HepG2 (cell line): Measurements from ENCODE around the gene AP3M1. TPM values are rescaled to one million over a fixed set of nuclear protein-coding genes. Genes with fewer than 3 reads are reported as not detected.
A peak's percentile ranks its signal among the peaks of the same experiment; 100 is the strongest.

Experiments
- AHR ChIP-seq: IDR thresholded peaks from 2 replicates; pipeline ENCODE4 v1.6.1; 2018; ENCODE audit warnings: missing genetic modification reagents, missing compliant biosample characterization
- BORCS8-MEF2B ChIP-seq: sonication (generic); formaldehyde crosslinking; IDR thresholded peaks from 2 replicates; pipeline ENCODE4 v1.8.0; 2022; ENCODE audit warnings: mild to moderate bottlenecking, missing genetic modification reagents
- FOXC1 ChIP-seq: sonication (generic); formaldehyde crosslinking; IDR thresholded peaks from 2 replicates; pipeline ENCODE4 v1.8.0; 2022; ENCODE audit warnings: mild to moderate bottlenecking, missing genetic modification reagents, borderline replicate concordance
- HCFC1 ChIP-seq: fragments of 150-350 bp; IDR thresholded peaks from 2 replicates; pipeline ENCODE4 v1.6.1; 2014; ENCODE audit warnings: low read depth, low read length
- NCOR1 ChIP-seq: fragments of 200-600 bp; sonication (generic); IDR thresholded peaks from 2 replicates; pipeline ENCODE4 v1.7.0; 2017; ENCODE audit warnings: antibody characterized with exemption, low read length, borderline replicate concordance
- ZNF367 ChIP-seq: sonication (generic); formaldehyde crosslinking; IDR thresholded peaks from 2 replicates; pipeline ENCODE4 v1.4.0; 2020; ENCODE audit warnings: missing genetic modification reagents, borderline replicate concordance
- ZNF383 ChIP-seq: sonication (generic); formaldehyde crosslinking; IDR thresholded peaks from 2 replicates; pipeline ENCODE4 v1.4.0; 2020; ENCODE audit warnings: missing genetic modification reagents, mild to moderate bottlenecking, borderline replicate concordance
- ZNF484 ChIP-seq: sonication (generic); formaldehyde crosslinking; IDR thresholded peaks from 2 replicates; pipeline ENCODE4 v1.5.1; 2020; ENCODE audit warnings: mild to moderate bottlenecking, low read depth, missing genetic modification reagents, borderline replicate concordance
- polyA plus RNA-seq, 8 experiments: library from polyadenylated mRNA; depleted of rRNA in 3 of 8; stranded (reverse) in 7 of 8; unstranded in 1 of 8; fragments of >200 nt; fragmentation: Illumina TruSeq in 4 of 8; extraction: Trizol in 4 of 8; gene quantifications; 2 replicates each; pipeline versions ENCODE4 v1.2.1 to v1.2.3, GENCODE V29; 2011 to 2016; ENCODE audit warnings: low read depth in 4 of 8, missing spikeins in 1 of 8, mixed read lengths in 1 of 8; ENCODE audit not compliant: insufficient read depth in 1 of 8
- total RNA-seq, 5 experiments: library from RNA; depleted of rRNA; stranded (reverse); fragments of >200 nt; fragmentation: Illumina TruSeq; extraction: Trizol; gene quantifications; 2 replicates each; pipeline ENCODE4 v1.2.3, GENCODE V29; 2016; ENCODE audit warnings: low read depth in 1 of 5
- TF ChIP-seq, protein P1 (sequence below): sonication (generic); formaldehyde crosslinking; IDR thresholded peaks from 2 replicates; pipeline ENCODE4 v1.4.0; 2020; ENCODE audit warnings: missing genetic modification reagents
- TF ChIP-seq, protein P2 (sequence below): sonication (generic); formaldehyde crosslinking; IDR thresholded peaks from 2 replicates; pipeline ENCODE4 v1.8.0; 2022; ENCODE audit warnings: low read depth, missing genetic modification reagents
- TF ChIP-seq, protein P3 (sequence below): sonication (generic); formaldehyde crosslinking; IDR thresholded peaks from 2 replicates; pipeline ENCODE4 v1.4.0; 2020; ENCODE audit warnings: missing genetic modification reagents, borderline replicate concordance
- TF ChIP-seq, protein P4 (sequence below): sonication (generic); formaldehyde crosslinking; IDR thresholded peaks from 2 replicates; pipeline ENCODE4 v1.4.0; 2020; ENCODE audit warnings: mild to moderate bottlenecking, missing genetic modification reagents
- TF ChIP-seq, protein P5 (sequence below): sonication (generic); formaldehyde crosslinking; IDR thresholded peaks from 2 replicates; pipeline ENCODE4 v1.4.0; 2020; ENCODE audit warnings: low read depth, mild to moderate bottlenecking, missing genetic modification reagents
- TF ChIP-seq, protein P6 (sequence below): IDR thresholded peaks from 2 replicates; pipeline ENCODE4 v1.6.1; 2016; ENCODE audit warnings: low read depth, borderline replicate concordance
- TF ChIP-seq, protein P7 (sequence below): sonication (generic); formaldehyde crosslinking; conservative IDR thresholded peaks from 2 replicates; pipeline ENCODE4 v1.8.0; 2022; ENCODE audit warnings: missing genetic modification reagents

Gene AP3M1
- total and polyA plus RNA-seq, 2 of the 13 experiments (the other 11 are each of a cell fraction or from before 2014, with no cell fraction given): 29.0 to 31.6 TPM

DNA sequence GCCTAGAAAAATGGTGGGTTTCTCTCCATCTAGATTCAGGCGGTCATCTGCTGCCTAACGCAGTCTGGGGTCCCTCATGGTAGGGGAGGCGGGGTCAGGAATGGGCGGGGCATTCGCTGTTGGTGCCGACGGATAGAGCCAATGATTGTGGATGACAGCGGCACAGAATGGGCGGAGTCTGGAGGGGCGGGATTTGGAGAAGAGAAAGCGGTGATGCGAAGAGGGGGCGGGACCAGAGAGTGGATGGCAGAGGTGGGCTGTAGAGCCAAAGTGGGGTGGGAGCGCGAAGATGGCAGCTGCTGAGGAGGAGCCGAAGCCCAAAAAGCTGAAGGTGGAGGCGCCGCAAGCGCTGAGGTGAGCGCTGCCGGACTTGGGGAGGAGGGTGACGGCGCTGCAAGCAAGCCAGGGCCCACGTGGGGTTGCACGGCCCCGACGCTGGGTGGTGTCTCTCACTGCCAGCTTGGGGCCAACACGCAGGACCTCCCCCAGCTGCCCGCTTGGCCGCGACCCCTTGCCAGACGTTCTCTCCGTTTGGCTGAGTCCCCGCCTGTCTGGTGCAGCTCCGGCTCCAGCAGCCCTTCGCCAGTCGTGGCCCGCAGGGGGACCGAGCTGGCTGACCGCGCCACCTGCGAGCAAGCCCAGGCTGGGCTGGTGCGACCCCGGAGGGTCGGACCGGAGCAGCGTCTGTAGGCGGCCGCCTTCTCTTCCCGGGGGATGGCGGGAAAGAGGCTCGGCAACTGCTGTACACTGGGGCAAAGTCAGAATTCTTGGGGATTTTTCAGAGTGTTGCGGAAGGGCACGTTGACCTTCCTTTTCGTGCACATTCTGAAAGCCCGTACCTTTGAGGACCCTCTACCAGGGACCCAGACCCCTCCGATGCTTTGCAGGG is 606 bp upstream of the AP3M1 start, which contains the start of gene ADK (continued):
- TF ChIP-seq, protein P1, sequence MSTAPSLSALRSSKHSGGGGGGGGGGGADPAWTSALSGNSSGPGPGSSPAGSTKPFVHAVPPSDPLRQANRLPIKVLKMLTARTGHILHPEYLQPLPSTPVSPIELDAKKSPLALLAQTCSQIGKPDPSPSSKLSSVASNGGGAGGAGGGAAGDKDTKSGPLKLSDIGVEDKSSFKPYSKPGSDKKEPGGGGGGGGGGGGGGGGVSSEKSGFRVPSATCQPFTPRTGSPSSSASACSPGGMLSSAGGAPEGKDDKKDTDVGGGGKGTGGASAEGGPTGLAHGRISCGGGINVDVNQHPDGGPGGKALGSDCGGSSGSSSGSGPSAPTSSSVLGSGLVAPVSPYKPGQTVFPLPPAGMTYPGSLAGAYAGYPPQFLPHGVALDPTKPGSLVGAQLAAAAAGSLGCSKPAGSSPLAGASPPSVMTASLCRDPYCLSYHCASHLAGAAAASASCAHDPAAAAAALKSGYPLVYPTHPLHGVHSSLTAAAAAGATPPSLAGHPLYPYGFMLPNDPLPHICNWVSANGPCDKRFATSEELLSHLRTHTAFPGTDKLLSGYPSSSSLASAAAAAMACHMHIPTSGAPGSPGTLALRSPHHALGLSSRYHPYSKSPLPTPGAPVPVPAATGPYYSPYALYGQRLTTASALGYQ: no peak
- TF ChIP-seq, protein P2, sequence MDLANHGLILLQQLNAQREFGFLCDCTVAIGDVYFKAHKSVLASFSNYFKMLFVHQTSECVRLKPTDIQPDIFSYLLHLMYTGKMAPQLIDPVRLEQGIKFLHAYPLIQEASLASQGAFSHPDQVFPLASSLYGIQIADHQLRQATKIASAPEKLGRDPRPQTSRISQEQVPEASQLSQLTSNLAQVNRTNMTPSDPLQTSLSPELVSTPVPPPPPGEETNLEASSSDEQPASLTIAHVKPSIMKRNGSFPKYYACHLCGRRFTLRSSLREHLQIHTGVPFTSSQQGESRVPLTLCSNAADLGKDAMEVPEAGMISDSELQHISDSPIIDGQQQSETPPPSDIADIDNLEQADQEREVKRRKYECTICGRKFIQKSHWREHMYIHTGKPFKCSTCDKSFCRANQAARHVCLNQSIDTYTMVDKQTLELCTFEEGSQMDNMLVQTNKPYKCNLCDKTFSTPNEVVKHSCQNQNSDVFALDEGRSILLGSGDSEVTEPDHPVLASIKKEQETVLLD: no peak
- no peak for TF ChIP-seq NCOR1
- TF ChIP-seq, protein P3, sequence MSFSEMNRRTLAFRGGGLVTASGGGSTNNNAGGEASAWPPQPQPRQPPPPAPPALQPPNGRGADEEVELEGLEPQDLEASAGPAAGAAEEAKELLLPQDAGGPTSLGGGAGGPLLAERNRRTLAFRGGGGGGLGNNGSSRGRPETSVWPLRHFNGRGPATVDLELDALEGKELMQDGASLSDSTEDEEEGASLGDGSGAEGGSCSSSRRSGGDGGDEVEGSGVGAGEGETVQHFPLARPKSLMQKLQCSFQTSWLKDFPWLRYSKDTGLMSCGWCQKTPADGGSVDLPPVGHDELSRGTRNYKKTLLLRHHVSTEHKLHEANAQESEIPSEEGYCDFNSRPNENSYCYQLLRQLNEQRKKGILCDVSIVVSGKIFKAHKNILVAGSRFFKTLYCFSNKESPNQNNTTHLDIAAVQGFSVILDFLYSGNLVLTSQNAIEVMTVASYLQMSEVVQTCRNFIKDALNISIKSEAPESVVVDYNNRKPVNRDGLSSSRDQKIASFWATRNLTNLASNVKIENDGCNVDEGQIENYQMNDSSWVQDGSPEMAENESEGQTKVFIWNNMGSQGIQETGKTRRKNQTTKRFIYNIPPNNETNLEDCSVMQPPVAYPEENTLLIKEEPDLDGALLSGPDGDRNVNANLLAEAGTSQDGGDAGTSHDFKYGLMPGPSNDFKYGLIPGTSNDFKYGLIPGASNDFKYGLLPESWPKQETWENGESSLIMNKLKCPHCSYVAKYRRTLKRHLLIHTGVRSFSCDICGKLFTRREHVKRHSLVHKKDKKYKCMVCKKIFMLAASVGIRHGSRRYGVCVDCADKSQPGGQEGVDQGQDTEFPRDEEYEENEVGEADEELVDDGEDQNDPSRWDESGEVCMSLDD (CRISPR knock-in tag): no peak
- TF ChIP-seq, protein P4, sequence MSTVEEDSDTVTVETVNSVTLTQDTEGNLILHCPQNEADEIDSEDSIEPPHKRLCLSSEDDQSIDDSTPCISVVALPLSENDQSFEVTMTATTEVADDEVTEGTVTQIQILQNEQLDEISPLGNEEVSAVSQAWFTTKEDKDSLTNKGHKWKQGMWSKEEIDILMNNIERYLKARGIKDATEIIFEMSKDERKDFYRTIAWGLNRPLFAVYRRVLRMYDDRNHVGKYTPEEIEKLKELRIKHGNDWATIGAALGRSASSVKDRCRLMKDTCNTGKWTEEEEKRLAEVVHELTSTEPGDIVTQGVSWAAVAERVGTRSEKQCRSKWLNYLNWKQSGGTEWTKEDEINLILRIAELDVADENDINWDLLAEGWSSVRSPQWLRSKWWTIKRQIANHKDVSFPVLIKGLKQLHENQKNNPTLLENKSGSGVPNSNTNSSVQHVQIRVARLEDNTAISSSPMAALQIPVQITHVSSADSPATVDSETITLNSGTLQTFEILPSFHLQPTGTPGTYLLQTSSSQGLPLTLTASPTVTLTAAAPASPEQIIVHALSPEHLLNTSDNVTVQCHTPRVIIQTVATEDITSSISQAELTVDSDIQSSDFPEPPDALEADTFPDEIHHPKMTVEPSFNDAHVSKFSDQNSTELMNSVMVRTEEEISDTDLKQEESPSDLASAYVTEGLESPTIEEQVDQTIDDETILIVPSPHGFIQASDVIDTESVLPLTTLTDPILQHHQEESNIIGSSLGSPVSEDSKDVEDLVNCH (CRISPR knock-in tag): 0 out of 2 replicates have a peak, but pooled peaks have one; percentile 38
- TF ChIP-seq FOXC1 (CRISPR knock-in tag): 0 out of 2 replicates have a peak, but pooled peaks have one; percentile 70
- no peak; the same call in 1 of the 2 replicates for TF ChIP-seq BORCS8-MEF2B (CRISPR knock-in tag)
- TF ChIP-seq, protein P5, sequence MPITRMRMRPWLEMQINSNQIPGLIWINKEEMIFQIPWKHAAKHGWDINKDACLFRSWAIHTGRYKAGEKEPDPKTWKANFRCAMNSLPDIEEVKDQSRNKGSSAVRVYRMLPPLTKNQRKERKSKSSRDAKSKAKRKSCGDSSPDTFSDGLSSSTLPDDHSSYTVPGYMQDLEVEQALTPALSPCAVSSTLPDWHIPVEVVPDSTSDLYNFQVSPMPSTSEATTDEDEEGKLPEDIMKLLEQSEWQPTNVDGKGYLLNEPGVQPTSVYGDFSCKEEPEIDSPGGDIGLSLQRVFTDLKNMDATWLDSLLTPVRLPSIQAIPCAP: no peak
- TF ChIP-seq AHR (CRISPR knock-in tag): no peak
- TF ChIP-seq ZNF367: no peak
- 0 out of 2 replicates have a peak, but pooled peaks have one; percentile 64 for TF ChIP-seq ZNF484
- TF ChIP-seq, protein P6, sequence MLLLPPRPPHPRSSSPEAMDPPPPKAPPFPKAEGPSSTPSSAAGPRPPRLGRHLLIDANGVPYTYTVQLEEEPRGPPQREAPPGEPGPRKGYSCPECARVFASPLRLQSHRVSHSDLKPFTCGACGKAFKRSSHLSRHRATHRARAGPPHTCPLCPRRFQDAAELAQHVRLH (CRISPR knock-in tag): peak; percentile 39; the same call in 1 of the 2 replicates
- no peak for TF ChIP-seq ZNF383 (CRISPR knock-in tag)
- TF ChIP-seq HCFC1: no peak
- TF ChIP-seq, protein P7, sequence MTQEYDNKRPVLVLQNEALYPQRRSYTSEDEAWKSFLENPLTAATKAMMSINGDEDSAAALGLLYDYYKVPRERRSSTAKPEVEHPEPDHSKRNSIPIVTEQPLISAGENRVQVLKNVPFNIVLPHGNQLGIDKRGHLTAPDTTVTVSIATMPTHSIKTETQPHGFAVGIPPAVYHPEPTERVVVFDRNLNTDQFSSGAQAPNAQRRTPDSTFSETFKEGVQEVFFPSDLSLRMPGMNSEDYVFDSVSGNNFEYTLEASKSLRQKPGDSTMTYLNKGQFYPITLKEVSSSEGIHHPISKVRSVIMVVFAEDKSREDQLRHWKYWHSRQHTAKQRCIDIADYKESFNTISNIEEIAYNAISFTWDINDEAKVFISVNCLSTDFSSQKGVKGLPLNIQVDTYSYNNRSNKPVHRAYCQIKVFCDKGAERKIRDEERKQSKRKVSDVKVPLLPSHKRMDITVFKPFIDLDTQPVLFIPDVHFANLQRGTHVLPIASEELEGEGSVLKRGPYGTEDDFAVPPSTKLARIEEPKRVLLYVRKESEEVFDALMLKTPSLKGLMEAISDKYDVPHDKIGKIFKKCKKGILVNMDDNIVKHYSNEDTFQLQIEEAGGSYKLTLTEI (CRISPR knock-in tag): no peak
